Endothelial cell of umbilical vein (primary cell): ENCODE data around the gene RFX2. TPM values are rescaled to one million over a fixed set of nuclear protein-coding genes. Genes with fewer than 3 reads are reported as not detected.

ENCODE experiments used
- Bru-seq: library from RNA; stranded (reverse); fragments of 400-500 nt; gene quantifications from one replicate; lab custom pipeline; 2021; lab: Mats Ljungman, UMichigan
- BruChase-seq, 2 experiments: library from RNA; stranded (reverse); fragments of 400-500 nt; gene quantifications; one replicate each; lab custom pipeline; 2021; lab: Mats Ljungman, UMichigan
- BruUV-seq: library from RNA; stranded (reverse); fragments of 400-500 nt; replicated peaks from 2 replicates; lab custom pipeline; 2021; lab: Mats Ljungman, UMichigan
- CTCF ChIA-PET: fragments of 300-600, 350-600 bp; sonication (Branson Sonifier 250); formaldehyde crosslinking; loops from one replicate; lab custom pipeline; 2021; ENCODE audit warnings: antibody characterized with exemption, inconsistent platforms; lab: Charles Lee
- POLR2A ChIA-PET: fragments of 300-600, 350-600 bp; sonication (Branson Sonifier 250); formaldehyde crosslinking; loops from one replicate; lab custom pipeline; 2021; ENCODE audit warnings: antibody characterized with exemption, inconsistent platforms; lab: Charles Lee
- DNase-seq: peaks from one replicate; pipeline ENCODE4 v3.0.0-alpha.2; 2011; ENCODE audit warnings: low read depth, low spot score
- FAIRE-seq: peaks from 2 replicates; lab custom pipeline; 2011; peaks lifted over from hg19 to GRCh38; lab: Jason Lieb, UNC
- H2AFZ ChIP-seq: 2 replicates; pipeline ENCODE4 v1.6.0; 2012; ENCODE audit warnings: low read depth, low read length, control low read depth, inconsistent platforms
- H3K27ac ChIP-seq: 2 replicates; pipeline ENCODE4 v1.5.1; 2011; ENCODE audit warnings: low read depth, mild to moderate bottlenecking, control low read depth, low read length, moderate library complexity; ENCODE audit not compliant: insufficient read depth
- H3K27me3 ChIP-seq, 2 experiments: 2 replicates each; pipeline versions ENCODE4 v1.6.0 to v1.6.1; 2011; ENCODE audit warnings: low read length in 2 of 2, mixed read lengths in 1 of 2; ENCODE audit not compliant: control insufficient read depth in 2 of 2, insufficient read depth in 2 of 2
- H3K36me3 ChIP-seq, 2 experiments: 2 replicates in 1 of 2; 3 replicates in 1 of 2; pipeline ENCODE4 v1.5.1; 2011; ENCODE audit warnings: low read length in 2 of 2, mild to moderate bottlenecking in 1 of 2, moderate library complexity in 1 of 2; ENCODE audit not compliant: control insufficient read depth in 2 of 2, insufficient read depth in 2 of 2; ENCODE audit errors: extremely low read depth in 1 of 2
- H3K4me1 ChIP-seq: 3 replicates; pipeline ENCODE4 v1.5.1; 2011; ENCODE audit warnings: mild to moderate bottlenecking, low read length; ENCODE audit not compliant: control insufficient read depth, insufficient read depth; ENCODE audit errors: extremely low read depth
- H3K4me2 ChIP-seq: 2 replicates; pipeline ENCODE4 v1.6.1; 2011; ENCODE audit warnings: low read length, control low read depth, mixed read lengths; ENCODE audit not compliant: insufficient read depth
- H3K4me3 ChIP-seq, 3 experiments: fragments of 200-600 bp in 1 of 3; sonication (generic), shearing (Covaris generic) in 1 of 3; replicated peaks in 1 of 3; 2 replicates each; pipeline ENCODE4 v1.5.1; 2011 to 2016; ENCODE audit warnings: control low read depth in 3 of 3, low read length in 3 of 3, mild to moderate bottlenecking in 2 of 3, inconsistent platforms in 1 of 3, low read depth in 1 of 3, moderate library complexity in 1 of 3; ENCODE audit not compliant: insufficient read depth in 1 of 3
- H3K79me2 ChIP-seq: 2 replicates; pipeline ENCODE4 v1.6.0; 2012; ENCODE audit warnings: low read length, inconsistent platforms; ENCODE audit not compliant: control insufficient read depth, insufficient read depth
- H3K9ac ChIP-seq: replicated peaks from 2 replicates; pipeline ENCODE3; 2011; ENCODE audit warnings: low read length, control low read depth; ENCODE audit not compliant: insufficient read depth; ENCODE audit errors: extremely low read depth
- H3K9me1 ChIP-seq: replicated peaks from 3 replicates; pipeline ENCODE4 v1.6.0; 2011; ENCODE audit warnings: mild to moderate bottlenecking, low read length; ENCODE audit not compliant: control insufficient read depth, insufficient read depth; ENCODE audit errors: extremely low read depth
- H3K9me3 ChIP-seq: replicated peaks from 2 replicates; pipeline ENCODE4 v1.5.1; 2012; ENCODE audit warnings: low read length, inconsistent platforms; ENCODE audit not compliant: control insufficient read depth, insufficient read depth
- H4K20me1 ChIP-seq: replicated peaks from 2 replicates; pipeline ENCODE3; 2011; ENCODE audit warnings: mild to moderate bottlenecking, low read length; ENCODE audit not compliant: control insufficient read depth, insufficient read depth; ENCODE audit errors: extremely low read depth
- CTCF ChIP-seq, 2 donors: IDR thresholded peaks; 1 replicate in 1 of 2; 2 replicates in 1 of 2; pipeline ENCODE4 v1.5.1; 2011; ENCODE audit warnings: low read length in 2 of 2, mild to moderate bottlenecking in 2 of 2, moderate library complexity in 2 of 2, control low read depth in 1 of 2, inconsistent platforms in 1 of 2, low read depth in 1 of 2; ENCODE audit not compliant: insufficient read depth in 1 of 2; ENCODE audit errors: extremely low read depth in 1 of 2
- EZH2 ChIP-seq: IDR thresholded peaks from 2 replicates; pipeline ENCODE4 v1.6.1; 2012; ENCODE audit warnings: borderline replicate concordance, low read depth, mild to moderate bottlenecking, moderate library complexity, low read length, inconsistent platforms; ENCODE audit not compliant: severe bottlenecking
- FOS ChIP-seq: IDR thresholded peaks from 2 replicates; pipeline ENCODE4 v1.6.1; 2011; ENCODE audit warnings: mild to moderate bottlenecking, low read length, moderate library complexity, borderline replicate concordance; ENCODE audit not compliant: insufficient read depth
- GATA2 ChIP-seq: IDR thresholded peaks from 2 replicates; pipeline ENCODE4 v1.7.0; 2011; ENCODE audit warnings: low read depth, mild to moderate bottlenecking, moderate library complexity, mixed read lengths, low read length; ENCODE audit not compliant: insufficient read length, insufficient read depth
- JUN ChIP-seq: IDR thresholded peaks from 2 replicates; pipeline ENCODE4 v1.6.1; 2011; ENCODE audit warnings: borderline replicate concordance, low read depth; ENCODE audit not compliant: insufficient read length, insufficient read depth
- MAX ChIP-seq: IDR thresholded peaks from 2 replicates; pipeline ENCODE4 v1.6.1; 2011; ENCODE audit not compliant: insufficient read depth, insufficient read length
- MYC ChIP-seq: IDR thresholded peaks from one replicate; pipeline ENCODE4 v1.6.1; 2011; ENCODE audit warnings: mild to moderate bottlenecking, low read depth, low read length
- POLR2A ChIP-seq: IDR thresholded peaks from 2 replicates; pipeline ENCODE4 v1.6.1; 2012; ENCODE audit warnings: low read depth, mild to moderate bottlenecking, control low read depth, low read length
- POLR2AphosphoS5 ChIP-seq: IDR thresholded peaks from 2 replicates; pipeline ENCODE4 v1.6.1; 2012; ENCODE audit warnings: low read depth, mild to moderate bottlenecking, control low read depth, low read length, moderate library complexity; ENCODE audit not compliant: insufficient read depth
- dilution Hi-C: fragments of 300-500 bp; cut with MboI; formaldehyde crosslinking; loops from one replicate; pipeline ENCODE4 v1.15.0; 2019; ENCODE audit warnings: low sequenced_read_pairs; ENCODE audit not compliant: extremely low pct_ligation_motif_present
- intact Hi-C: fragments of 100-400 bp; cut with micrococcal nuclease; formaldehyde crosslinking; loops from one replicate; pipeline ENCODE4 v1.10.0; 2022
- long read RNA-seq: library from polyadenylated mRNA; stranded (forward); transcript quantifications from one replicate; pipeline ENCODE4 v2.0.0, GENCODE V29; 2021
- polyA minus RNA-seq, 3 experiments: library from RNA; depleted of rRNA, polyadenylated mRNA; stranded (reverse); fragments of >200 nt; gene quantifications; 1 replicate in 1 of 3; 2 replicates in 2 of 3; pipeline ENCODE4 v1.2.3, GENCODE V29; 2011
- polyA plus RNA-seq, 4 experiments: library from polyadenylated mRNA; depleted of rRNA in 3 of 4; stranded (reverse) in 3 of 4; unstranded in 1 of 4; fragments of >200 nt; gene quantifications; 2 replicates each; pipeline versions ENCODE4 v1.2.1 to v1.2.3, GENCODE V29; 2011 to 2012; ENCODE audit warnings: missing spikeins in 1 of 4
- total RNA-seq: library from RNA; stranded (reverse); gene quantifications from 2 replicates; pipeline ENCODE4 v1.2.3, GENCODE V29; 2021

The RFX2 gene
- total RNA-seq (16.1 and 16.2 TPM in 2 replicates), polyA plus RNA-seq (19.0 and 20.6 TPM in 2 replicates), polyA minus RNA-seq (15.6 and 17.3 TPM in 2 replicates), Bru-seq, nascent RNA (percentile 69 among the genes with signal in this experiment), BruChase-seq, experiment 1, labeled RNA remaining after a 6-hour chase (percentile 65 among the genes with signal in this experiment), BruChase-seq, experiment 2, labeled RNA remaining after a 2-hour chase (percentile 75 among the genes with signal in this experiment)
- 11.3 and 15.3 TPM in 2 replicates for polyA plus RNA-seq (2011; cell fraction: cytosol; rRNA removed)
- 21.1 and 23.5 TPM in 2 replicates for polyA plus RNA-seq (2011; cell fraction: nucleus; rRNA removed)
- 7.6 and 11.4 TPM in 2 replicates for polyA plus RNA-seq (2012)
- 3.7 TPM for polyA minus RNA-seq (2011; cell fraction: cytosol; rRNA and poly(A)+ RNA removed)
- polyA minus RNA-seq (2011; cell fraction: nucleus; rRNA and poly(A)+ RNA removed): 21.1 and 28.7 TPM in 2 replicates
- long read RNA-seq, transcript RFX2-217 (2 exons, 310 nt): major isoform, 10 of 41 reads
- long read RNA-seq, transcript RFX2-201 (18 exons, 3,993 nt): minor isoform, 7 of 41 reads
- long read RNA-seq, transcript RFX2-222 (17 exons, 2,578 nt): minor isoform, 6 of 41 reads
- long read RNA-seq, partial matches to known transcripts: 5 of 41 reads
- long read RNA-seq, other reads (novel, unspliced or antisense): 12 of 41 reads

- TF ChIP-seq MYC (no peak), POLR2A (peak; percentile 52)
- BruUV-seq: no TSS peak
- peak within 1 kb of the TSS; percentile 97 for H3K9ac ChIP-seq
- H3K9me1 ChIP-seq: no peaks in the 10 kb centered on the region
- H3K27me3 ChIP-seq: no peaks in the 10 kb centered on the region
- peaks cover 12% of the 10 kb centered on the region for H3K4me1 ChIP-seq
- intact Hi-C loops (loop anchor here (1.0 to 10.0 kb wide), 4 partner anchors 22 to 206 kb away; partner anchors contain the start of genes NDUFA11 and VMAC), dilution Hi-C loops (no loop called here)
- ChIA-PET CTCF (interaction anchor here (1.0 to 1.6 kb wide), 5 partner anchors 10 to 62 kb away, joined by 4 to 9 read pairs (median 4); no protein-coding TSS in a partner anchor), POLR2A (interaction anchor here (0.9 to 1.5 kb wide), 2 partner anchors 15 to 48 kb away, joined by 3 to 5 read pairs; no protein-coding TSS in a partner anchor)
- peak within 1 kb of the TSS; percentile 67 for H2AFZ ChIP-seq
- H3K79me2 ChIP-seq: peaks cover 24% of the 10 kb centered on the region
- FAIRE-seq (peak; percentile 98), DNase-seq (peak; percentile 99)
- H3K36me3 ChIP-seq: no peaks in the 10 kb centered on the region
- H3K4me3 ChIP-seq: peak within 1 kb of the TSS; percentile 78 to 96 (median 80)
- H3K9me3 ChIP-seq: no peaks in the 10 kb centered on the region
- peak within 1 kb of the TSS; percentile 94 for H3K4me2 ChIP-seq
- peak within 1 kb of the TSS; percentile 86 for H3K27ac ChIP-seq
- no peaks in the 10 kb centered on the region for H4K20me1 ChIP-seq
These were observed at the start of gene RFX2 for GRCh38 chr19:6110360-6110977. Gene RFX2, minus strand, starts transcription at chr19:6110500. Its CDS starts 63,004 bp downstream, at chr19:6047496.

GRCh38 chr19:6156033-6156432, 45.7 kb upstream of the RFX2 start:
- Histone ChIP-seq H3K9ac (no peak overlapping the region), H3K79me2 (no peaks in the 10 kb centered on the region), H3K27ac (no peak overlapping the region), H3K36me3 (no peaks in the 10 kb centered on the region), H3K4me2 (no peak overlapping the region), H3K4me1 (no peaks in the 10 kb centered on the region), H2AFZ (no peak overlapping the region), H3K9me3 (no peaks in the 10 kb centered on the region), H3K27me3 (no peaks in the 10 kb centered on the region), H3K4me3 (no peak overlapping the region), H3K9me1 (no peaks in the 10 kb centered on the region), H4K20me1 (no peaks in the 10 kb centered on the region)
- BruUV-seq: no TSS peak
- intact Hi-C loops (no loop called here), dilution Hi-C loops (no loop called here)
- FAIRE-seq: no peak
- no peak for DNase-seq
- TF ChIP-seq GATA2: no peak
- TF ChIP-seq POLR2A: no peak
- no peak for TF ChIP-seq MYC
- no peak for TF ChIP-seq FOS
- TF ChIP-seq MAX: no peak
- TF ChIP-seq CTCF (IDR thresholded peaks at IDR 0.05; ENCODE audit: extremely low read depth in 1 of 2, insufficient read depth in 1 of 2, low read depth in 1 of 2, low read length in 2 of 2): no peak
- no peak for TF ChIP-seq JUN
- no peak for TF ChIP-seq POLR2AphosphoS5
- TF ChIP-seq EZH2: no peak
- ChIA-PET CTCF (no interaction called here), POLR2A (no interaction called here)
